ENCODE results near the gene AADACL4. TPM values are rescaled to one million over a fixed set of nuclear protein-coding genes. Genes with fewer than 3 reads are reported as not detected.

Gene AADACL4
- total RNA-seq, result not detected in 2 replicates

- DNase-seq (ENCODE audit: low spot score), result no peak
- H3K4me1 Mint-ChIP-seq (ENCODE audit: low read depth), result no peaks in the 10 kb centered on the region
- intact Hi-C loops (cut with micrococcal nuclease), result no loop called here
- no peak within 1 kb of the TSS for H3K4me3 Mint-ChIP-seq (ENCODE audit: low read depth)
- peaks cover 6% of the 10 kb centered on the region for H3K27me3 Mint-ChIP-seq (ENCODE audit: low read depth)
- H3K27ac Mint-ChIP-seq, result no peak within 1 kb of the TSS
- no peaks in the 10 kb centered on the region for H3K36me3 Mint-ChIP-seq (ENCODE audit: low read depth)
- H3K9me3 Mint-ChIP-seq, result peaks cover 30% of the 10 kb centered on the region
Measured at GRCh38 chr1:12643785-12644184, at the start of gene AADACL4. TSS of gene AADACL4 (plus strand) at chr1:12644085. CDS start at chr1:12644547, 462 bp downstream.

GRCh38 chr1:12594490-12594889, 49.4 kb upstream of the AADACL4 start:
- Mint-ChIP-seq H3K4me3 (ENCODE audit: low read depth) (peak overlapping the region; percentile 34), H3K36me3 (ENCODE audit: low read depth) (peaks cover 15% of the 10 kb centered on the region), H3K27ac (no peak overlapping the region), H3K4me1 (ENCODE audit: low read depth) (peaks cover 12% of the 10 kb centered on the region), H3K9me3 (no peaks in the 10 kb centered on the region), H3K27me3 (ENCODE audit: low read depth) (peaks cover 7% of the 10 kb centered on the region)
- intact Hi-C loops (cut with micrococcal nuclease), result no loop called here
- DNase-seq (ENCODE audit: low spot score), result no peak

- Mint-ChIP-seq H3K27me3 (ENCODE audit: low read depth) (peaks cover 7% of the 10 kb centered on the region), H3K4me3 (ENCODE audit: low read depth) (peak overlapping the region; percentile 34), H3K27ac (no peak overlapping the region), H3K9me3 (no peaks in the 10 kb centered on the region), H3K4me1 (ENCODE audit: low read depth) (peaks cover 12% of the 10 kb centered on the region), H3K36me3 (ENCODE audit: low read depth) (peaks cover 17% of the 10 kb centered on the region)
- DNase-seq (ENCODE audit: low spot score), result no peak
- intact Hi-C loops (cut with micrococcal nuclease), result no loop called here
Measured at GRCh38 chr1:12594966-12595756, 48.7 kb upstream of the AADACL4 start.

- Mint-ChIP-seq H3K27me3 (ENCODE audit: low read depth) (peaks cover 7% of the 10 kb centered on the region), H3K36me3 (ENCODE audit: low read depth) (peaks cover 19% of the 10 kb centered on the region), H3K4me3 (ENCODE audit: low read depth) (no peak overlapping the region), H3K27ac (no peak overlapping the region), H3K4me1 (ENCODE audit: low read depth) (peaks cover 12% of the 10 kb centered on the region), H3K9me3 (no peaks in the 10 kb centered on the region)
- DNase-seq (ENCODE audit: low spot score), result no peak
- intact Hi-C loops (cut with micrococcal nuclease), result no loop called here
Measured at GRCh38 chr1:12595757-12596006, 48.2 kb upstream of the AADACL4 start.

GRCh38 chr1:12596007-12596821, 47.7 kb upstream of the AADACL4 start:
- no peak overlapping the region for H3K27ac Mint-ChIP-seq
- peaks cover 7% of the 10 kb centered on the region for H3K27me3 Mint-ChIP-seq (ENCODE audit: low read depth)
- H3K9me3 Mint-ChIP-seq, result no peaks in the 10 kb centered on the region
- DNase-seq (ENCODE audit: low spot score), result no peak
- intact Hi-C loops (cut with micrococcal nuclease), result no loop called here
- H3K36me3 Mint-ChIP-seq (ENCODE audit: low read depth), result peaks cover 19% of the 10 kb centered on the region
- H3K4me3 Mint-ChIP-seq (ENCODE audit: low read depth), result no peak overlapping the region
- peaks cover 12% of the 10 kb centered on the region for H3K4me1 Mint-ChIP-seq (ENCODE audit: low read depth)

- Mint-ChIP-seq H3K36me3 (ENCODE audit: low read depth) (peaks cover 18% of the 10 kb centered on the region), H3K27ac (no peak overlapping the region), H3K4me1 (ENCODE audit: low read depth) (peaks cover 21% of the 10 kb centered on the region)
Measured at GRCh38 chr1:12597792-12598191, 46.1 kb upstream of the AADACL4 start.

GRCh38 chr1:12598974-12599373, 44.9 kb upstream of the AADACL4 start:
- DNase-seq (ENCODE audit: low spot score), result no peak
- Mint-ChIP-seq H3K4me3 (ENCODE audit: low read depth) (no peak overlapping the region), H3K27ac (no peak overlapping the region), H3K4me1 (ENCODE audit: low read depth) (peaks cover 30% of the 10 kb centered on the region), H3K36me3 (ENCODE audit: low read depth) (peaks cover 28% of the 10 kb centered on the region), H3K9me3 (no peaks in the 10 kb centered on the region), H3K27me3 (ENCODE audit: low read depth) (peaks cover 7% of the 10 kb centered on the region)
- intact Hi-C loops (cut with micrococcal nuclease), result no loop called here

More at GRCh38 chr1:12597792-12598191, 46.1 kb upstream of the AADACL4 start:
- peaks cover 7% of the 10 kb centered on the region for H3K27me3 Mint-ChIP-seq (ENCODE audit: low read depth)
- no peak overlapping the region for H3K4me3 Mint-ChIP-seq (ENCODE audit: low read depth)
- no peaks in the 10 kb centered on the region for H3K9me3 Mint-ChIP-seq
- intact Hi-C loops (cut with micrococcal nuclease), result no loop called here
- DNase-seq (ENCODE audit: low spot score), result no peak

GRCh38 chr1:12599657-12600056, 44.2 kb upstream of the AADACL4 start:
- DNase-seq (ENCODE audit: low spot score), result no peak
- no peak overlapping the region for H3K27ac Mint-ChIP-seq
- no peaks in the 10 kb centered on the region for H3K9me3 Mint-ChIP-seq
- H3K4me3 Mint-ChIP-seq (ENCODE audit: low read depth), result no peak overlapping the region
- peaks cover 34% of the 10 kb centered on the region for H3K4me1 Mint-ChIP-seq (ENCODE audit: low read depth)
- peaks cover 2% of the 10 kb centered on the region for H3K27me3 Mint-ChIP-seq (ENCODE audit: low read depth)
- peaks cover 29% of the 10 kb centered on the region for H3K36me3 Mint-ChIP-seq (ENCODE audit: low read depth)
- intact Hi-C loops (cut with micrococcal nuclease), result loop anchor here (5.0 kb wide), 1 partner anchor 87 kb away; no protein-coding TSS in a partner anchor

GRCh38 chr1:12600335-12600734, 43.5 kb upstream of the AADACL4 start:
- H3K4me1 Mint-ChIP-seq (ENCODE audit: low read depth), result peaks cover 32% of the 10 kb centered on the region
- no peak for DNase-seq (ENCODE audit: low spot score)
- H3K27ac Mint-ChIP-seq, result no peak overlapping the region
- H3K9me3 Mint-ChIP-seq, result no peaks in the 10 kb centered on the region
- no peaks in the 10 kb centered on the region for H3K27me3 Mint-ChIP-seq (ENCODE audit: low read depth)
- intact Hi-C loops (cut with micrococcal nuclease), result loop anchor here (5.0 kb wide), 1 partner anchor 88 kb away; no protein-coding TSS in a partner anchor
- peaks cover 27% of the 10 kb centered on the region for H3K36me3 Mint-ChIP-seq (ENCODE audit: low read depth)
- H3K4me3 Mint-ChIP-seq (ENCODE audit: low read depth), result no peak overlapping the region

- peaks cover 32% of the 10 kb centered on the region for H3K4me1 Mint-ChIP-seq (ENCODE audit: low read depth)
- DNase-seq (ENCODE audit: low spot score), result peak; percentile 18
- no peak overlapping the region for H3K4me3 Mint-ChIP-seq (ENCODE audit: low read depth)
- H3K27me3 Mint-ChIP-seq (ENCODE audit: low read depth), result no peaks in the 10 kb centered on the region
- H3K9me3 Mint-ChIP-seq, result no peaks in the 10 kb centered on the region
- intact Hi-C loops (cut with micrococcal nuclease), result loop anchor here (5.0 kb wide), 1 partner anchor 89 kb away; no protein-coding TSS in a partner anchor
- H3K36me3 Mint-ChIP-seq (ENCODE audit: low read depth), result peaks cover 32% of the 10 kb centered on the region
- H3K27ac Mint-ChIP-seq, result no peak overlapping the region
Measured at GRCh38 chr1:12600880-12601633, 42.8 kb upstream of the AADACL4 start.

GRCh38 chr1:12601700-12602658, 41.9 kb upstream of the AADACL4 start:
- intact Hi-C loops (cut with micrococcal nuclease), result loop anchor here (5.0 kb wide), 1 partner anchor 90 kb away; no protein-coding TSS in a partner anchor

GRCh38 chr1:12602659-12603024, 41.2 kb upstream of the AADACL4 start:
- Mint-ChIP-seq H3K36me3 (ENCODE audit: low read depth) (peaks cover 44% of the 10 kb centered on the region), H3K4me1 (ENCODE audit: low read depth) (peaks cover 30% of the 10 kb centered on the region)
- intact Hi-C loops (cut with micrococcal nuclease), result loop anchor here (5.0 kb wide), 1 partner anchor 90 kb away; no protein-coding TSS in a partner anchor

More at GRCh38 chr1:12601700-12602658, 41.9 kb upstream of the AADACL4 start:
- no peak overlapping the region for H3K27ac Mint-ChIP-seq
- DNase-seq (ENCODE audit: low spot score), result no peak
- no peaks in the 10 kb centered on the region for H3K9me3 Mint-ChIP-seq
- H3K4me3 Mint-ChIP-seq (ENCODE audit: low read depth), result no peak overlapping the region
- H3K4me1 Mint-ChIP-seq (ENCODE audit: low read depth), result peaks cover 30% of the 10 kb centered on the region
- no peaks in the 10 kb centered on the region for H3K27me3 Mint-ChIP-seq (ENCODE audit: low read depth)
- H3K36me3 Mint-ChIP-seq (ENCODE audit: low read depth), result peaks cover 39% of the 10 kb centered on the region

More at GRCh38 chr1:12602659-12603024, 41.2 kb upstream of the AADACL4 start:
- no peak overlapping the region for H3K27ac Mint-ChIP-seq
- no peak overlapping the region for H3K4me3 Mint-ChIP-seq (ENCODE audit: low read depth)
- DNase-seq (ENCODE audit: low spot score), result no peak
- no peaks in the 10 kb centered on the region for H3K27me3 Mint-ChIP-seq (ENCODE audit: low read depth)
- peaks cover 4% of the 10 kb centered on the region for H3K9me3 Mint-ChIP-seq
